Pancreas (tissue), 10 donors: ENCODE data around the gene CCDC112. TPM values are rescaled to one million over a fixed set of nuclear protein-coding genes. Genes with fewer than 3 reads are reported as not detected.

Experiments
- ATAC-seq, 4 donors: fragments of 200-7000 bp; cut with Tn5 transposase; one replicate each; pipeline versions ENCODE4 v1.8.0 to v1.9.1; 2020; ENCODE audit warnings: mild to moderate bottlenecking in 4 of 4, moderate library complexity in 4 of 4
- DNase-seq, 6 donors: peaks; one replicate each; pipeline ENCODE4 v3.0.0-alpha.2; 2020
- FAIRE-seq: peaks from 2 replicates; lab custom pipeline; 2012; peaks lifted over from hg19 to GRCh38; lab: Jason Lieb, UNC
- H3K27ac ChIP-seq, 4 donors: fragments of 200-600 bp; sonication (generic); 1 replicate in 3 of 4; 2 replicates in 1 of 4; pipeline versions ENCODE4 v1.5.0 to v1.8.0; 2020
- H3K27me3 ChIP-seq, 4 donors: fragments of 200-600 bp; one replicate each; pipeline ENCODE4 v1.8.0; 2021
- H3K36me3 ChIP-seq, 3 donors: fragments of 200-600 bp; sonication (generic) in 1 of 3; one replicate each; pipeline versions ENCODE4 v1.5.0 to v1.8.0; 2020 to 2021
- H3K4me1 ChIP-seq, 3 donors: fragments of 200-600 bp; one replicate each; pipeline ENCODE4 v1.8.0; 2021
- H3K4me3 ChIP-seq, 4 donors: fragments of 200-600 bp; sonication (generic) in 2 of 4; one replicate each; pipeline versions ENCODE4 v1.5.0 to v1.8.0; 2020 to 2021
- H3K9me3 ChIP-seq, 4 donors: fragments of 200-600 bp; one replicate each; pipeline ENCODE4 v1.8.0; 2021
- CTCF ChIP-seq, 4 donors: fragments of 200-600 bp; sonication (generic) in 3 of 4; IDR thresholded peaks; one replicate each; pipeline versions ENCODE4 v1.5.0 to v1.8.0; 2021; ENCODE audit warnings: antibody characterized with exemption in 4 of 4
- WGBS, 2 donors: extraction: QIAGEN DNeasy Blood & Tissue Kit; methylation state at CpG; one replicate each; pipeline ENCODE4 v1.1.7; 2013; 5-methylcytosine and 5-hydroxymethylcytosine counted together
- intact Hi-C, 3 donors: fragments of 100-400 bp; cut with DNase I; formaldehyde crosslinking; loops; one replicate each; pipeline versions ENCODE4 v1.11.1 to v1.14.2; 2022
- polyA plus RNA-seq, 2 donors: library from polyadenylated mRNA; stranded (reverse); fragments of 200-250 nt; gene quantifications; one replicate each; pipeline ENCODE4 v1.2.3, GENCODE V29; 2013
- total RNA-seq, 6 donors: library from RNA; stranded (reverse); fragmentation: NEBNext Ultra II Directional in 4 of 6; extraction: Animal tissue kit (Norgen Biotek cat#: 25700) in 4 of 6; gene quantifications; one replicate each; pipeline versions ENCODE4 v1.2.1 to v1.2.4, GENCODE V29; 2021 to 2023
- donor health status: healthy with polysubstance abuse.
- donor health status: DM: no; HTN: no; CAD: no; lungs with moderate emphysema.
- donor health status: DM: no; HTN: no; CAD: no.
- donor health status: control.
- donor health status: control.
- donor health status: Bipolar disorder and iron deficiency.
- donor health status: DM: yes; HTN: yes; CAD: no.
- donor health status: DM: no; HTN: no; CAD: no.
- donor health status: DM: no; HTN: no; CAD: no.
- donor health status: DM: yes; HTN: yes; CAD: no.

The CCDC112 gene
- total and polyA plus RNA-seq, 8 donors = 3.3 to 7.9 (median 5.0) TPM

- H3K4me1 ChIP-seq = peaks cover 4 to 17% (median 8%) of the 10 kb centered on the region in 3 donors
- H3K27me3 ChIP-seq = no peaks in the 10 kb centered on the region
- DNase-seq (no peak), FAIRE-seq (peak; percentile 91), ATAC-seq (peak; percentile 56 to 86 (median 84))
- peak in 3 of 4 donors; percentile 29 to 64 (median 58) for TF ChIP-seq CTCF (IDR thresholded peaks at IDR 0.05)
- H3K36me3 ChIP-seq = no peaks in the 10 kb centered on the region
- intact Hi-C loops = loop anchor here in 2 of 3 donors (10.0 kb wide), 2 partner anchors 142 to 152 kb away; no protein-coding TSS in a partner anchor
- H3K4me3 ChIP-seq = no peak overlapping the region
- WGBS, 2 donors = 8 to 9% methylated on average over 3 of the region's 3 CpGs
- no peak overlapping the region for H3K27ac ChIP-seq
- no peaks in the 10 kb centered on the region for H3K9me3 ChIP-seq
These were observed 50.0 kb downstream of the CCDC112 start for GRCh38 chr5:115246361-115246991.

GRCh38 chr5:115243412-115243811 lies 53.0 kb downstream of the CCDC112 start:
- Histone ChIP-seq H3K27me3 (no peaks in the 10 kb centered on the region), H3K4me1 (peaks cover 4 to 17% (median 8%) of the 10 kb centered on the region in 3 donors), H3K9me3 (no peaks in the 10 kb centered on the region), H3K36me3 (peaks cover 0 to 4% (median 0%) of the 10 kb centered on the region in 3 donors), H3K4me3 (no peak overlapping the region), H3K27ac (no peak overlapping the region)
- TF ChIP-seq CTCF (IDR thresholded peaks at IDR 0.05) = no peak
- ATAC-seq = peak in 3 of 4 donors; percentile 21 to 67 (median 65)
- no peak for DNase-seq
- intact Hi-C loops = loop anchor here in 2 of 3 donors (10.0 kb wide), 2 partner anchors 139 to 149 kb away; no protein-coding TSS in a partner anchor
- no peak for FAIRE-seq

- no peak for TF ChIP-seq CTCF (IDR thresholded peaks at IDR 0.05)
- WGBS, 2 donors = 32 to 33% methylated on average over 4 of the region's 4 CpGs
- Histone ChIP-seq H3K4me1 (peaks cover 7 to 17% (median 17%) of the 10 kb centered on the region in 3 donors), H3K4me3 (no peak overlapping the region), H3K27me3 (no peaks in the 10 kb centered on the region), H3K27ac (no peak overlapping the region), H3K9me3 (no peaks in the 10 kb centered on the region), H3K36me3 (peaks cover 0 to 4% (median 0%) of the 10 kb centered on the region in 3 donors)
- intact Hi-C loops = loop anchor here in 2 of 3 donors (10.0 kb wide), 2 partner anchors 137 to 147 kb away; no protein-coding TSS in a partner anchor
- ATAC-seq (peak; percentile 59 to 87 (median 70)), FAIRE-seq (no peak), DNase-seq (no peak)
These were observed 54.4 kb downstream of the CCDC112 start for GRCh38 chr5:115241881-115242642.

- intact Hi-C loops = no loop called here
These were observed 59.4 kb downstream of the CCDC112 start for GRCh38 chr5:115237066-115237465.

More at GRCh38 chr5:115237066-115237465, 59.4 kb downstream of the CCDC112 start:
- ATAC-seq (peak in 1 of 4 donors; percentile 56), FAIRE-seq (no peak), DNase-seq (no peak)
- Histone ChIP-seq H3K9me3 (no peaks in the 10 kb centered on the region), H3K36me3 (peaks cover 0 to 4% (median 0%) of the 10 kb centered on the region in 3 donors), H3K27ac (no peak overlapping the region), H3K27me3 (no peaks in the 10 kb centered on the region), H3K4me1 (peaks cover 3 to 15% (median 5%) of the 10 kb centered on the region in 3 donors), H3K4me3 (no peak overlapping the region)
- no peak for TF ChIP-seq CTCF (IDR thresholded peaks at IDR 0.05)
- WGBS, 2 donors = 43% methylated on average over 3 of the region's 3 CpGs
